ENCODE measurements around the gene ZC3H4. TPM values are rescaled to one million over a fixed set of nuclear protein-coding genes. Genes with fewer than 3 reads are reported as not detected.

Gene ZC3H4
- total RNA-seq, 1 donor from 2014 or later = 89.1 TPM

DNA sequence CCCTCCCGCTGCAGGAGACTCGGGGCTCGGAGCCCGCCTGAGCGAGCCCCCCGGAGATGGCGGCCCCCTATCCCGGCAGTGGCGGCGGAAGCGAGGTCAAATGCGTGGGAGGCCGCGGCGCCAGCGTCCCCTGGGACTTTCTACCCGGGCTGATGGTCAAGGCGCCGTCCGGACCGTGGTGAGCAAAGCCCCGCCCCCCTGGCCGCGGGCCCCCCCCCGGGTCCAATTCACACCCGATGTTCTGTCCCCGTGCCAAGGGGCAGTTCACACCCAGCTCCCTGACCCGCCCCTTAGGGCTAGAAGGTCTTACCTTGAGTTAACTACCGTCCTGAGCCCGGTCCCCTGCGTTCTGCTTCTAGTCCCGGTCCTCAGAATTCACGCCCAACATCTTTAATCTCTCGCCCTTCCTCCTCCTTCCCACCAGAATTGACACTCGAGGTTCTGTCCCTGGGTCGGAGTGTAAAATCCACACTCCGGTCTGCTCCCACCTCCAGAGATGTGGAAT, 92.5 kb downstream of the ZC3H4 start:
- ChIA-PET CTCF (interaction anchor here (3.1 kb wide), 1 partner anchor 8 kb away, joined by 15 read pairs; no protein-coding TSS in a partner anchor), POLR2A (no interaction called here)
- H3K36me3 Mint-ChIP-seq (ENCODE audit: low read depth) = no peaks in the 10 kb centered on the region
- H3K27me3 Mint-ChIP-seq = peaks cover 30% of the 10 kb centered on the region
- ATAC-seq (ENCODE audit: low read depth) (no peak), DNase-seq (no peak)
- H3K4me1 Mint-ChIP-seq = peaks cover 16% of the 10 kb centered on the region
- TF ChIP-seq, protein P1, sequence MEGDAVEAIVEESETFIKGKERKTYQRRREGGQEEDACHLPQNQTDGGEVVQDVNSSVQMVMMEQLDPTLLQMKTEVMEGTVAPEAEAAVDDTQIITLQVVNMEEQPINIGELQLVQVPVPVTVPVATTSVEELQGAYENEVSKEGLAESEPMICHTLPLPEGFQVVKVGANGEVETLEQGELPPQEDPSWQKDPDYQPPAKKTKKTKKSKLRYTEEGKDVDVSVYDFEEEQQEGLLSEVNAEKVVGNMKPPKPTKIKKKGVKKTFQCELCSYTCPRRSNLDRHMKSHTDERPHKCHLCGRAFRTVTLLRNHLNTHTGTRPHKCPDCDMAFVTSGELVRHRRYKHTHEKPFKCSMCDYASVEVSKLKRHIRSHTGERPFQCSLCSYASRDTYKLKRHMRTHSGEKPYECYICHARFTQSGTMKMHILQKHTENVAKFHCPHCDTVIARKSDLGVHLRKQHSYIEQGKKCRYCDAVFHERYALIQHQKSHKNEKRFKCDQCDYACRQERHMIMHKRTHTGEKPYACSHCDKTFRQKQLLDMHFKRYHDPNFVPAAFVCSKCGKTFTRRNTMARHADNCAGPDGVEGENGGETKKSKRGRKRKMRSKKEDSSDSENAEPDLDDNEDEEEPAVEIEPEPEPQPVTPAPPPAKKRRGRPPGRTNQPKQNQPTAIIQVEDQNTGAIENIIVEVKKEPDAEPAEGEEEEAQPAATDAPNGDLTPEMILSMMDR (IDR thresholded peaks at IDR 0.05) = no peak
- H3K9me3 Mint-ChIP-seq = peaks cover under 1% of the 10 kb centered on the region
- H3K4me3 Mint-ChIP-seq = peak overlapping the region; percentile 57
- intact Hi-C loops (cut with micrococcal nuclease) = no loop called here
- no peak overlapping the region for H3K27ac Mint-ChIP-seq

DNA sequence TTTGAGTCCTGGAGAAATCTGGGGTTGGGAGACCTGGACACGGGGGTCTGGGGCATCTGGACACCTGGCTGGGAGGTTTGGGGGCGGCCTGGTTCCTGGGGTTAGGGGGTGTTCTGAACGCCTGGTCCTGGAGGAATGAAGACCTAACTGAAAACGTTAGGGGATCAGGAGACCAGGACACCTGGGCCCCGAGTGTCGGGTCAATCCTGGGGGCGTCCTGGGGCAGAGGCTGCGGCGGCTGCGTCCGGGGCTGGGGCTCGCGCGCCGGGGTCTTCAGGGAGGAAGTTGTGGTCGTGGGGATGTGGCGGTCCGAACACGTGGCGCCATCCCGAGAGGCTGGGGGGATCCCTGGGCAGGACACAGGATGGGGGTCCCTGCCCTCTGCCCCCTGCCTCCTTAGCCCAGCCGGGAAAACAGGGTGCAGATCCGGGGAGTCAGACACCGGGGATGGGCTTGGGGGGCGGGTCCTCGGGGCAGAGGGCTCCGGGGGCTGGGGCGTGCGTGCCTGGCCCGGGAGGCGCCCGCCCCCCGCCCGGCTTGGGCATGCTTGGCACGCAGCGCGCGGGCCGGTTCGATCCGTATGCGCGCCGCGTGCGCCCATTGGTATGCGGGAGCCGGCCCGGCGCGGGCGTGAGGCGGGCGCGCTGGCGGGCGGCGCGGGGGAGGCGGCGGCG, 93.3 kb downstream of the ZC3H4 start:
- no peaks in the 10 kb centered on the region for H3K9me3 Mint-ChIP-seq
- TF ChIP-seq, protein P1 (IDR thresholded peaks at IDR 0.05) = no peak
- no peak overlapping the region for H3K27ac Mint-ChIP-seq
- intact Hi-C loops (cut with micrococcal nuclease) = no loop called here
- no peaks in the 10 kb centered on the region for H3K36me3 Mint-ChIP-seq (ENCODE audit: low read depth)
- CTCF ChIA-PET = no interaction called here
- POLR2A ChIA-PET = interaction anchor here (0.6 kb wide), 2 partner anchors 17 to 111 kb away, joined by 5 to 6 read pairs; no protein-coding TSS in a partner anchor
- DNase-seq = no peak
- H3K27me3 Mint-ChIP-seq = peaks cover 27% of the 10 kb centered on the region
- no peak overlapping the region for H3K4me3 Mint-ChIP-seq
- H3K4me1 Mint-ChIP-seq = peaks cover 16% of the 10 kb centered on the region
- peak; percentile 34 for ATAC-seq (ENCODE audit: low read depth)

DNA sequence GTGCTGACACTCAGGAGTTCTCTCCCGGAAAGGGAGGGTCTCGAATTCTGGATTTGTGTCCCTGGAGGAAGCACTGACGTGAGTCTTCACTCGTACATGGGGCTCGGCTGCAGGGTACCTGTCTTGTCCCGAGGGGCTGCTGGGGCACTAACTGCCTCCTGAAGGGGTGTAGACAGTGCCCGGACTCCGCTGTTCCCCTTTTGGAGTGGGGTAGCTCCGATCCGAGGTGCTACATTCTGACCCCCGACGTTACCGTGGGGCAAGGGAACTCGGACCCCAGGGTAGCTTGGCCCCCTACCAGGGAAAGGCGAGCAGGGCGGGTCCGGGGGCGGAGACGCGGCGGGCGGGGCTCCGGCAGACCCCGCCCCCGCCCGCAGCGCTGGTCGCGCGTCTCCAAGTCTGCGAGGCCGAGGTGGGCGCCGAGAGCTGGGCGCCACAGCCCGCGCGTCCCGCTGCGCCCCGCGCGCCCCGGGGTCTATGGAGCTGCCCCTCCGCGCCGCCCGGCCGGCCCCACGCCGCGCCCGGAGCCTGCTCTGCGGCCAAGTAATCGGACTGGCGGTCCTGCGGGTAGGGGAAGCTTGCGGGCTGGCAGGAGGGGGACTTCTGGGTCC, 94.0 kb downstream of the ZC3H4 start, which contains the start of gene NPAS1:
Gene NPAS1 (plus strand): TSS at position 407 of the 611 bp plus-strand sequence. CDS start 1,211 bp downstream, outside the sequence.
- Mint-ChIP-seq H3K36me3 (ENCODE audit: low read depth) (no peaks in the 10 kb centered on the region), H3K27me3 (peaks cover 27% of the 10 kb centered on the region), H3K9me3 (no peaks in the 10 kb centered on the region), H3K27ac (no peak within 1 kb of the TSS), H3K4me1 (peaks cover 16% of the 10 kb centered on the region), H3K4me3 (no peak within 1 kb of the TSS)
- POLR2A ChIA-PET = interaction anchor here (0.6 kb wide), 3 partner anchors 17 to 191 kb away, joined by 3 to 6 read pairs (median 5); no protein-coding TSS in a partner anchor
- intact Hi-C loops (cut with micrococcal nuclease) = no loop called here
- TF ChIP-seq, protein P1 (IDR thresholded peaks at IDR 0.05) = no peak
- DNase-seq (peak; percentile 25), ATAC-seq (ENCODE audit: low read depth) (peak; percentile 31)
- CTCF ChIA-PET = no interaction called here

DNA sequence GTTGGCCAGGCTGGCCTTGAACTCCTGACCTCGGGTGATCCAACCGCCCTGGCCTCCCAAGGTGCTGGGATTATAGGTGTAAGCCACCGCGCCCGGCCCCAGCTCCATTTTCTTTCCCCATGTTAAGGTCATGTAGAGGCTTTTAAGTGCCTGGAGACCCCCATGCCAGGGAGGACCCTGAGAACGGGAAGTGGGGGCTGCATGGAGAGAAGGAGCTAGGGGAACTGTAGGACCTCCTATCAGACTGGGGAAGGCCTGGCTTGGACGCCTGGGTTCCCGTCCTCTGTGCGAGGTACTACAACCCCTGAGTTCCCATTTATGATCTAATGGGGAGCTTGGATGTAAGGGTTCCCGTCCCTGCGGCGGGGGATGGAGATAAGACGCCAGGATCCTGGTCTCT, 94.7 kb downstream of the ZC3H4 start:
- H3K4me3 Mint-ChIP-seq = no peak overlapping the region
- DNase-seq = no peak
- H3K27ac Mint-ChIP-seq = no peak overlapping the region
- POLR2A ChIA-PET = interaction anchor here (0.6 to 1.0 kb wide), 2 partner anchors 191 to 222 kb away, joined by 3 to 5 read pairs; no protein-coding TSS in a partner anchor
- H3K9me3 Mint-ChIP-seq = no peaks in the 10 kb centered on the region
- TF ChIP-seq, protein P1 (IDR thresholded peaks at IDR 0.05) = no peak
- no peaks in the 10 kb centered on the region for H3K36me3 Mint-ChIP-seq (ENCODE audit: low read depth)
- intact Hi-C loops (cut with micrococcal nuclease) = no loop called here
- CTCF ChIA-PET = no interaction called here
- peaks cover 22% of the 10 kb centered on the region for H3K27me3 Mint-ChIP-seq
- no peak for ATAC-seq (ENCODE audit: low read depth)
- H3K4me1 Mint-ChIP-seq = peaks cover 16% of the 10 kb centered on the region

Other genes with a start within 250 kb of the ZC3H4 start
- 0.40 and 1.3 TPM in 2 replicates for gene NPAS1, start 93.9 kb downstream of the ZC3H4 start, total RNA-seq
- gene TMEM160, start 65.2 kb downstream of the ZC3H4 start, total RNA-seq = 32.0 and 32.4 TPM in 2 replicates
- gene SAE1, start 17.1 kb upstream of the ZC3H4 start, total RNA-seq = 64.5 and 67.4 TPM in 2 replicates
- gene BBC3, start 117.4 kb upstream of the ZC3H4 start, total RNA-seq = 7.0 and 11.5 TPM in 2 replicates
- 43.7 and 47.1 TPM in 2 replicates for gene CCDC9, start 142.7 kb upstream of the ZC3H4 start, total RNA-seq
- gene INAFM1, start 161.1 kb upstream of the ZC3H4 start, total RNA-seq = 9.8 and 11.8 TPM in 2 replicates
- gene C5AR1, start 196.1 kb upstream of the ZC3H4 start, total RNA-seq = 1.7 and 2.2 TPM in 2 replicates
- gene C5AR2, start 218.4 kb upstream of the ZC3H4 start, total RNA-seq = 0.22 and 0.42 TPM in 2 replicates
- 17.4 and 20.0 TPM in 2 replicates for gene DHX34, start 235.5 kb upstream of the ZC3H4 start, total RNA-seq